BLaER1 treated with 17β-estradiol and CSF1 and Interleukin-3, amounts not matched to agents 10 nM and 100 nM (cell line): Measurements from ENCODE around the gene ADGRB2.

Experiments used
- H3K27ac ChIP-seq, 11 experiments: shearing (Covaris generic); formaldehyde crosslinking; 2 replicates each; pipeline ENCODE4 v1.8.1; 2022
- H3K27me3 ChIP-seq, 11 experiments: shearing (Covaris generic); formaldehyde crosslinking; 2 replicates each; pipeline ENCODE4 v1.8.1; 2022
- H3K36me3 ChIP-seq, 11 experiments: shearing (Covaris generic); formaldehyde crosslinking; 2 replicates each; pipeline ENCODE4 v1.8.1; 2022
- H3K4me1 ChIP-seq, 10 experiments: shearing (Covaris generic); formaldehyde crosslinking; 2 replicates each; pipeline ENCODE4 v1.8.1; 2022
- H3K4me2 ChIP-seq, 11 experiments: shearing (Covaris generic); formaldehyde crosslinking; 2 replicates each; pipeline ENCODE4 v1.8.1; 2022
- H3K4me3 ChIP-seq, 10 experiments: shearing (Covaris generic); formaldehyde crosslinking; 2 replicates each; pipeline ENCODE4 v1.8.1; 2022
- H3K9ac ChIP-seq, 11 experiments: shearing (Covaris generic); formaldehyde crosslinking; 2 replicates each; pipeline ENCODE4 v1.8.1; 2022
- H3K9me3 ChIP-seq, 11 experiments: shearing (Covaris generic); formaldehyde crosslinking; replicated peaks in 1 of 11; 2 replicates each; pipeline ENCODE4 v1.8.1; 2022
- H4K20me1 ChIP-seq, 11 experiments: shearing (Covaris generic); formaldehyde crosslinking; 2 replicates each; pipeline ENCODE4 v1.8.1; 2022
- Cebpa-rat ChIP-seq, 11 experiments: shearing (Covaris generic); IDR thresholded peaks; 2 replicates each; pipeline ENCODE4 v1.8.1; 2022

The ADGRB2 gene

DNA sequence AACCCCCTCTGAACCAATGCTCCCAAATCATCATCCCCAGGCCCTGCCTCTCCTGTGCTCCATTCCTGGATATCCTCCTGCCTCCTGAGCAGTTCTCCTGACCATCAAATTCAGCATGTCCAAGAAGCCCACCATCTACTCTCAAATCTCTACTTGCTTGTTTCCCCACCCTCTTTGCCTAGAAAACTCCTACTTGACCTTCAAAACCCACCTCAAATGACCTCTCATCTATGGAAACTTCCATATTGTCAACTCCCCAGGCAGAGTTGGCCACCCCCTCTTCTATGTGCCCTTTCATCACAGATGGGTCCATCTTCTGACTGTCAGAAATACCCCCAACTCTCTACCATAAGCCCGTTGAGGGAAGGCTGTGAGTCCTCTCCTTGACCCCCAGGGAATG, 16.8 kb downstream of the ADGRB2 start:
- Histone ChIP-seq H3K9ac (no peak overlapping the region), H3K4me2 (peak overlapping the region in 6 of 11 experiments; percentile 59 to 94 (median 80); a peak in 8 of 22 replicates), H3K4me1 (peaks cover 27 to 79% (median 75%) of the 10 kb centered on the region in 10 experiments), H4K20me1 (peaks cover 0 to 28% (median 0%) of the 10 kb centered on the region in 11 experiments; a peak in 3 of 22 replicates), H3K9me3 (no peaks in the 10 kb centered on the region), H3K36me3 (no peaks in the 10 kb centered on the region), H3K27ac (no peak overlapping the region), H3K27me3 (peaks cover 0 to 8% (median 0%) of the 10 kb centered on the region in 11 experiments; a peak in 3 of 22 replicates), H3K4me3 (no peak overlapping the region)
- TF ChIP-seq Cebpa-rat (IDR thresholded peaks at IDR 0.05): no peak

- H3K9me3 ChIP-seq: no peaks in the 10 kb centered on the region
- H3K36me3 ChIP-seq: no peaks in the 10 kb centered on the region
- peaks cover 0 to 28% (median 0%) of the 10 kb centered on the region in 11 experiments; a peak in 4 of 22 replicates for H4K20me1 ChIP-seq
- peak overlapping the region in 10 of 11 experiments; percentile 14 to 94 (median 66); a peak in 18 of 22 replicates for H3K4me2 ChIP-seq
- peaks cover 0 to 12% (median 0%) of the 10 kb centered on the region in 11 experiments; a peak in 3 of 22 replicates for H3K27me3 ChIP-seq
- no peak overlapping the region for H3K4me3 ChIP-seq
- H3K27ac ChIP-seq: 0 out of 22 replicates have a peak overlapping the region, but pooled peaks of 1 of the 11 experiments have one; percentile 2
- H3K4me1 ChIP-seq: peaks cover 25 to 79% (median 75%) of the 10 kb centered on the region in 10 experiments
- peak overlapping the region in 2 of 11 experiments; percentile 11 to 36; a peak in 1 of 22 replicates for H3K9ac ChIP-seq
- no peak for TF ChIP-seq Cebpa-rat (IDR thresholded peaks at IDR 0.05)
Measured at GRCh38 chr1:31746687-31747086, 17.5 kb downstream of the ADGRB2 start.

GRCh38 chr1:31745946-31746670, 18.0 kb downstream of the ADGRB2 start:
- Histone ChIP-seq H3K9me3 (no peaks in the 10 kb centered on the region), H3K4me1 (peaks cover 21 to 79% (median 75%) of the 10 kb centered on the region in 10 experiments), H3K4me2 (peak overlapping the region in 10 of 11 experiments; percentile 14 to 94 (median 66); a peak in 18 of 22 replicates), H3K27ac (0 out of 22 replicates have a peak overlapping the region, but pooled peaks of 1 of the 11 experiments have one; percentile 17), H3K9ac (peak overlapping the region in 3 of 11 experiments; percentile 20 to 36 (median 33); a peak in 2 of 22 replicates), H3K36me3 (no peaks in the 10 kb centered on the region), H3K27me3 (peaks cover 0 to 15% (median 0%) of the 10 kb centered on the region in 11 experiments; a peak in 2 of 22 replicates), H3K4me3 (no peak overlapping the region), H4K20me1 (peaks cover 0 to 28% (median 0%) of the 10 kb centered on the region in 11 experiments; a peak in 5 of 22 replicates)
- no peak for TF ChIP-seq Cebpa-rat (IDR thresholded peaks at IDR 0.05)

DNA sequence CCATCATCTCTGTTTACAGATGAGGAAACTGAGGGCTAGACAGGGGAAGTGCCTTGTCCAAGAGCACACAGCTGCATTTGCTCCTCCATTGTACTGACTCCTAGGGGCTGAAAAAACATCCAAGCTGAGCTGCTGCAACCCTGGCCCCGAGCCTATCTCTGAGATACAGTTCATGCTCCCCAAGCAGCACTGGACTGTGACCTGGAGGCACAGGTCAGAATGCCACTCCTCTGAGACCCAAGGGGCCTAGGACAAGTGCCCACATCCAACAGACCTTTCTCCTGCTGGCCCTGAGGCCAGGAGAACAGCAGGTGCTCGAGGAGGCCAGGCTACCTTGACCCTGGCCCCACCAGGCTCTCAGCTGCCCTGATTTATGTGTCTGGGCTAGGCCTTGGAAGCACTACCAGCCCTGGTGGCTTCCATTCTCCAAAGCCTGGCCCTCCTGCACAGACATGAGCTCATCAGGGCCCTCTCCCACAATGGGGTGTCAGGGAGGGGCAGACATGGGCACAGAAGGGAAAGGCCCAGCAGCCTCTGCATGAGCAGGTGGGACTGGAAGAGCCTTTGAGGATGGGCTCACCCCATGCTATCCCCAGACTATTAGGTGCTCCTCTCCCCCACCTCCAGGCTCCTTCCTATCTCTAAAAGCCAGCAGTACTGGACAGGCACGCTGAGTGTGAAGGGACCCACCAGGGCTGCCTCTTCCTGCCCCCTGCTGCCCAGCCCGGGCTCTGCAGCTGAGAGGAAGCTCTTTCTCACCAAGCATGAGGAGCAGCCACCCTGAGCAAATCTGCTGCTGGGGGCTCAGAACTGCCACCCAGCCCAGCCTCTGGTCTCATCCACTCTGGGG, 18.8 kb downstream of the ADGRB2 start:
- peak overlapping the region in 1 of 11 experiments; percentile 17; a peak in 1 of 22 replicates for H3K27ac ChIP-seq

DNA sequence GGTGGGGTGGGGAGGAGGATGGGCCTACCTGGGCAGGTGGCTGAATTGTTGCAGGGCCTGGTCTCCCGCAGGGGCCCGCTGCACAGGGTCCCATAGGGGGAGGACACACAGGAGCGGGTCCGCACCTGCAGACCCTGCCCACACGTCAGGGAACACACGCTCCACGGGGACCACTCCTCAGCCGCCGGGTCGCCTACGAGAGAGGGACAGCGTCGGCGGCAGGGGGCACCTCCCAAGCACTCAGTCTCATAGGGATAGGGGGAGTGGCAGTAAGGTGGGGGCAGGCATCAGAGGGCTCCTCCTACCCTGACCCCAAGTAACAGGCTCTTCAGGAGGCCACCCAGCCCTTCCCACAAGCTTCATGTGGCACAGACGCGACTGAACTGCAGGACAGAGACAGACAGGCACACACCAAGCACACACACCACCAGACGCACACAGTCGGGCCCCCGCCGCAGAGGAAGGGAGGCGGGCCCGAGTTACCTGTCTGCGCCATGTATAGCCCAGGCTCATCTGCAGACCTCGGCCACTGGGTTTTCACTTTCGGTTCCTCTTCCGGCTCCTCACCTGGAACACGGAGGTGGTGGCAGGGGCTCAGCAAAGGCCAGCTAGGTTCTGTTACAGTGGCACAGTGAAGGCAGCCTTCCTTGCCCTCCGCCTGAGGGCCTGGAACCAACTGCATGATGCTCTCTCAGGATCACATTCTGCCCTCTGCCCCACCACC, 19.8 kb downstream of the ADGRB2 start:
- Histone ChIP-seq H3K4me3 (no peak overlapping the region), H3K9ac (peak overlapping the region in 2 of 11 experiments; percentile 21 to 31; a peak in 3 of 22 replicates), H3K4me1 (peaks cover 17 to 85% (median 80%) of the 10 kb centered on the region in 10 experiments), H4K20me1 (peaks cover 0 to 27% (median 0%) of the 10 kb centered on the region in 11 experiments; a peak in 6 of 22 replicates), H3K27ac (no peak overlapping the region), H3K27me3 (peaks cover 0 to 10% (median 0%) of the 10 kb centered on the region in 11 experiments; a peak in 2 of 22 replicates), H3K9me3 (no peaks in the 10 kb centered on the region), H3K36me3 (no peaks in the 10 kb centered on the region), H3K4me2 (peak overlapping the region in 9 of 11 experiments; percentile 31 to 94 (median 68); a peak in 18 of 22 replicates)
- no peak for TF ChIP-seq Cebpa-rat (IDR thresholded peaks at IDR 0.05)

More for the DNA sequence above, 18.8 kb downstream of the ADGRB2 start:
- H4K20me1 ChIP-seq: peaks cover 0 to 23% (median 0%) of the 10 kb centered on the region in 11 experiments; a peak in 7 of 22 replicates
- no peak for TF ChIP-seq Cebpa-rat (IDR thresholded peaks at IDR 0.05)
- H3K36me3 ChIP-seq: no peaks in the 10 kb centered on the region
- H3K4me1 ChIP-seq: peaks cover 13 to 79% (median 74%) of the 10 kb centered on the region in 10 experiments
- no peaks in the 10 kb centered on the region for H3K9me3 ChIP-seq
- peak overlapping the region in 2 of 11 experiments; percentile 33 to 36; a peak in 2 of 22 replicates for H3K9ac ChIP-seq
- peak overlapping the region in 9 of 11 experiments; percentile 31 to 94 (median 68); a peak in 18 of 22 replicates for H3K4me2 ChIP-seq
- no peak overlapping the region for H3K4me3 ChIP-seq
- H3K27me3 ChIP-seq: peaks cover 0 to 12% (median 0%) of the 10 kb centered on the region in 11 experiments; a peak in 2 of 22 replicates

DNA sequence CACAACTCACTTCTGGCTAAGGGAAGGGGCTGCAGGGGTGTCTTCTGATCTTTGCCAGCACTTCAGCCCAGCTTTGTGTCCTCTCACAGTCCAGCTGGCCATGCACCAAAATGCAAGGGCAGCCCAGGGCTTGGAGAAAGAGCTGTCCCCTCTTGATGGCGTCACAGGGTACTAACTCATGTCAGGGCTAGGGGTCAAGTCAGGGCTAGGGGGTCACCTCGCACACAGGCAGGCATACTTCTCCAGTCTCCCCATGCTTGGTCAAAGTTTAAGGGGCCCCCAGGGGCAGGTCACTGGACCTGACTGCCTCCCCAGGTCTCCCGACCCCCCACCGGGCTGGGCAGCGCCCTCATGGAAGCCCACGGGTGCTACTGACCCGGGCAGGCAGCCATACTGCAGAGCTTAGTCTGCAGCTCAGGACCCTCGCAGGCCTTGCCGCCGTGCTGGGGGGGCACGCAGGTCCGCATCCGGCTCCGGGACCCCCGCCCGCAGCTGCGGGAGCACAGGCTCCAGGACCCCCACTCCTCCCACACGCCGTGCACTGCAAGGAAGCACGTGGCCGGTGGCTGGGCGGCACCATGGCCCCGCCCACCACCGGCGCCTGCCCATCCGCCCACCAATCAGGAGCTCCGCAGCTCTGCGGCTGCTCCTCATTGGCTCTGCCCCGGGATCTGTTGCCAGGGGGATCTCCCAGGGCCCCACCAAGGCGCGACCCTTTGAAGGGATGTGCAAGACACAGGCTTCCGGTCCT, 21.5 kb downstream of the ADGRB2 start:
- Histone ChIP-seq H3K4me2 (peak overlapping the region; percentile 24 to 94 (median 86); a peak in 20 of 22 replicates), H3K27ac (peak overlapping the region in 4 of 11 experiments; percentile 3 to 48 (median 40); a peak in 7 of 22 replicates), H3K36me3 (no peaks in the 10 kb centered on the region; a peak in 1 of 22 replicates), H4K20me1 (peaks cover 0 to 27% (median 0%) of the 10 kb centered on the region in 11 experiments; a peak in 8 of 22 replicates), H3K4me3 (peak overlapping the region in 2 of 10 experiments; percentile 11 to 12; a peak in 2 of 20 replicates), H3K9me3 (no peaks in the 10 kb centered on the region), H3K9ac (peak overlapping the region in 4 of 11 experiments; percentile 47 to 62 (median 60); a peak in 8 of 22 replicates), H3K27me3 (peaks cover 0 to 9% (median 0%) of the 10 kb centered on the region in 11 experiments; a peak in 2 of 22 replicates), H3K4me1 (peaks cover 22 to 100% (median 93%) of the 10 kb centered on the region in 10 experiments)
- no peak for TF ChIP-seq Cebpa-rat (IDR thresholded peaks at IDR 0.05)

DNA sequence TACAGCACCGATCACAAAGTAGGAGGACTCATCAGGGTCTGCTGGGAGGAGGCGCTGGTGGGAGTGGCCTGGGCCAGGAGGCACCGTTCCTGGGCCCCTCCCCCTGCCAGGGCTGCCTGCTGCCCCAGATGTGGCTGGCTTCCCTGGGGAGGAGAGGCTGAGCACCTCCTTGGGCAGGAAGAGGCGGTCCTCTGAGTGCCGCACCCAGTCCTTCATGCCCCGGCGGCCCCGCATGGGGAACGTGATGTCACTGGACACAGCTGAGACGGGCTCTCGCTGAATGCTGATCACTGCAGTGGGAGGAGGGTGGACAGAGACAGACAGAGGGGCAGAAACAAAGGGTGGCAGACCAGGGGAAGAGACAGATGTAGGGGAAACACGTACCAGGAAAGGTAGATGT, 24.8 kb downstream of the ADGRB2 start:
- no peaks in the 10 kb centered on the region; a peak in 1 of 22 replicates for H3K36me3 ChIP-seq

More for the DNA sequence above, 24.8 kb downstream of the ADGRB2 start:
- H4K20me1 ChIP-seq: peaks cover 0 to 22% (median 0%) of the 10 kb centered on the region in 11 experiments; a peak in 8 of 22 replicates
- H3K4me3 ChIP-seq: no peak overlapping the region
- peak overlapping the region; percentile 66 to 94 (median 80) for H3K4me2 ChIP-seq
- H3K9ac ChIP-seq: peak overlapping the region in 6 of 11 experiments; percentile 3 to 53 (median 23); a peak in 7 of 22 replicates
- TF ChIP-seq Cebpa-rat (IDR thresholded peaks at IDR 0.05): no peak
- peaks cover 34 to 85% (median 71%) of the 10 kb centered on the region in 10 experiments for H3K4me1 ChIP-seq
- H3K9me3 ChIP-seq: no peaks in the 10 kb centered on the region
- H3K27ac ChIP-seq: peak overlapping the region in 6 of 11 experiments; percentile 11 to 54 (median 26); a peak in 7 of 22 replicates
- H3K27me3 ChIP-seq: peaks cover 0 to 9% (median 0%) of the 10 kb centered on the region in 11 experiments; a peak in 2 of 22 replicates
